Liver (tissue), 3 donors: ENCODE measurements around the gene RFC4.

Experiments
- CTCF ChIP-seq: fragments of 150-350 bp; IDR thresholded peaks from 2 replicates; pipeline ENCODE4 v1.5.1; 2017; ENCODE audit warnings: improper control_type of control experiment, low read depth, low read length; ENCODE audit not compliant: missing input control
- GABPA ChIP-seq, 2 donors: IDR thresholded peaks in 1 of 2; conservative IDR thresholded peaks in 1 of 2; 2 replicates each; pipeline ENCODE4 v1.6.1; 2016; ENCODE audit warnings: antibody characterized with exemption in 2 of 2, mild to moderate bottlenecking in 1 of 2, moderate library complexity in 1 of 2
- JUND ChIP-seq, 2 donors: IDR thresholded peaks; 2 replicates each; pipeline ENCODE4 v1.6.1; 2016; ENCODE audit warnings: antibody characterized with exemption in 2 of 2
- MAX ChIP-seq: IDR thresholded peaks from 2 replicates; pipeline ENCODE4 v1.6.1; 2016; ENCODE audit warnings: antibody characterized with exemption
- NR2F2 ChIP-seq: IDR thresholded peaks from 2 replicates; pipeline ENCODE4 v1.6.1; 2016; ENCODE audit warnings: antibody characterized with exemption
- RAD21 ChIP-seq, 2 donors: IDR thresholded peaks; 2 replicates each; pipeline ENCODE4 v1.6.1; 2016; ENCODE audit warnings: antibody characterized with exemption in 2 of 2, mild to moderate bottlenecking in 2 of 2
- REST ChIP-seq: IDR thresholded peaks from 2 replicates; pipeline ENCODE4 v1.6.1; 2016; ENCODE audit warnings: antibody characterized with exemption, mild to moderate bottlenecking
- SP1 ChIP-seq: IDR thresholded peaks from 2 replicates; pipeline ENCODE4 v1.6.1; 2018; ENCODE audit warnings: antibody characterized with exemption, mild to moderate bottlenecking
- YY1 ChIP-seq: IDR thresholded peaks from 2 replicates; pipeline ENCODE4 v1.6.1; 2016; ENCODE audit warnings: antibody characterized with exemption, mild to moderate bottlenecking
- donor health status: healthy.
- donor health status: healthy.

- TF ChIP-seq CTCF = no peak
- no peak for TF ChIP-seq YY1
- TF ChIP-seq NR2F2 = no peak
- TF ChIP-seq JUND (IDR thresholded peaks at IDR 0.05) = no peak
- TF ChIP-seq SP1 = no peak
- TF ChIP-seq RAD21 (IDR thresholded peaks at IDR 0.05) = no peak
- no peak for TF ChIP-seq REST
- TF ChIP-seq GABPA (IDR thresholded peaks at IDR 0.05 in 1 of 2, conservative IDR thresholded peaks at IDR 0.05 in 1 of 2) = no peak
- no peak for TF ChIP-seq MAX
Observed at GRCh38 chr3:186828340-186828739, 22.1 kb upstream of the RFC4 start.
